ENCODE results near the gene RPS14.

Gene RPS14

GRCh38 chr5:150398722-150399523, 50.6 kb downstream of the RPS14 start:
- DNase-seq = no peak

- DNase-seq = no peak
These were observed 51.5 kb downstream of the RPS14 start for GRCh38 chr5:150397782-150398721.

GRCh38 chr5:150397146-150397781, 52.3 kb downstream of the RPS14 start:
- no peak for DNase-seq

GRCh38 chr5:150396267-150396666, 53.3 kb downstream of the RPS14 start:
- no peak for DNase-seq

GRCh38 chr5:150395688-150395975, 53.9 kb downstream of the RPS14 start:
- DNase-seq = no peak

GRCh38 chr5:150394912-150395687, 54.4 kb downstream of the RPS14 start:
- DNase-seq = no peak

GRCh38 chr5:150394131-150394530, 55.4 kb downstream of the RPS14 start:
- no peak for DNase-seq

- no peak for DNase-seq
These were observed 56.4 kb downstream of the RPS14 start for GRCh38 chr5:150393096-150393645.

GRCh38 chr5:150392680-150393079, 56.9 kb downstream of the RPS14 start:
- DNase-seq = no peak

All from SHP77 treated with DMSO at 0.1 percent for 48 hours (cell line).